GM21529 (cell line): ENCODE measurements around the gene MAP3K15.

Source experiments
- ATAC-seq: cut with Tn5 transposase; IDR thresholded peaks from one replicate; pipeline ENCODE4 v1.9.1; 2021; ENCODE audit not compliant: unreplicated experiment

MAP3K15 gene

GRCh38 chrX:19514791-19515614 is at the start of gene MAP3K15:
Gene MAP3K15 (minus strand): TSS chrX:19515508. CDS start chrX:19515261, 247 bp downstream.
- peak; percentile 55 for ATAC-seq

GRCh38 chrX:19564606-19565005 is 49.3 kb upstream of the MAP3K15 start:
- ATAC-seq: no peak

- ATAC-seq: peak; percentile 35
Measured at GRCh38 chrX:19563746-19564145, 48.4 kb upstream of the MAP3K15 start.

GRCh38 chrX:19563327-19563726 is 48.0 kb upstream of the MAP3K15 start:
- peak; percentile 47 for ATAC-seq

GRCh38 chrX:19560611-19561010 is 45.3 kb upstream of the MAP3K15 start:
- no peak for ATAC-seq

GRCh38 chrX:19557822-19558221 is 42.5 kb upstream of the MAP3K15 start:
- ATAC-seq: no peak

- ATAC-seq: peak; percentile 48
Measured at GRCh38 chrX:19556202-19556601, 40.9 kb upstream of the MAP3K15 start.

GRCh38 chrX:19555683-19556082 is 40.4 kb upstream of the MAP3K15 start:
- ATAC-seq: no peak

- no peak for ATAC-seq
Measured at GRCh38 chrX:19555236-19555635, 39.9 kb upstream of the MAP3K15 start.

- ATAC-seq: peak; percentile 50
Measured at GRCh38 chrX:19554786-19555185, 39.5 kb upstream of the MAP3K15 start.

GRCh38 chrX:19552793-19553192 is 37.5 kb upstream of the MAP3K15 start:
- no peak for ATAC-seq

GRCh38 chrX:19549838-19550237 is 34.5 kb upstream of the MAP3K15 start:
- ATAC-seq: no peak

GRCh38 chrX:19548934-19549333 is 33.6 kb upstream of the MAP3K15 start:
- ATAC-seq: no peak

GRCh38 chrX:19548279-19548678 is 33.0 kb upstream of the MAP3K15 start:
- ATAC-seq: no peak

GRCh38 chrX:19545651-19546050 is 30.3 kb upstream of the MAP3K15 start:
- no peak for ATAC-seq

GRCh38 chrX:19544693-19545305 is 29.5 kb upstream of the MAP3K15 start:
- ATAC-seq: peak; percentile 75

GRCh38 chrX:19543951-19544381 is 28.7 kb upstream of the MAP3K15 start:
- ATAC-seq: no peak

GRCh38 chrX:19543020-19543715 is 27.9 kb upstream of the MAP3K15 start:
- ATAC-seq: no peak

- no peak for ATAC-seq
Measured at GRCh38 chrX:19541931-19542330, 26.6 kb upstream of the MAP3K15 start.

- no peak for ATAC-seq
Measured at GRCh38 chrX:19541196-19541595, 25.9 kb upstream of the MAP3K15 start.

- ATAC-seq: no peak
Measured at GRCh38 chrX:19540076-19540475, 24.8 kb upstream of the MAP3K15 start.

GRCh38 chrX:19539665-19540064 is 24.4 kb upstream of the MAP3K15 start:
- no peak for ATAC-seq
